ENCODE results near the gene WDR6.

DNA sequence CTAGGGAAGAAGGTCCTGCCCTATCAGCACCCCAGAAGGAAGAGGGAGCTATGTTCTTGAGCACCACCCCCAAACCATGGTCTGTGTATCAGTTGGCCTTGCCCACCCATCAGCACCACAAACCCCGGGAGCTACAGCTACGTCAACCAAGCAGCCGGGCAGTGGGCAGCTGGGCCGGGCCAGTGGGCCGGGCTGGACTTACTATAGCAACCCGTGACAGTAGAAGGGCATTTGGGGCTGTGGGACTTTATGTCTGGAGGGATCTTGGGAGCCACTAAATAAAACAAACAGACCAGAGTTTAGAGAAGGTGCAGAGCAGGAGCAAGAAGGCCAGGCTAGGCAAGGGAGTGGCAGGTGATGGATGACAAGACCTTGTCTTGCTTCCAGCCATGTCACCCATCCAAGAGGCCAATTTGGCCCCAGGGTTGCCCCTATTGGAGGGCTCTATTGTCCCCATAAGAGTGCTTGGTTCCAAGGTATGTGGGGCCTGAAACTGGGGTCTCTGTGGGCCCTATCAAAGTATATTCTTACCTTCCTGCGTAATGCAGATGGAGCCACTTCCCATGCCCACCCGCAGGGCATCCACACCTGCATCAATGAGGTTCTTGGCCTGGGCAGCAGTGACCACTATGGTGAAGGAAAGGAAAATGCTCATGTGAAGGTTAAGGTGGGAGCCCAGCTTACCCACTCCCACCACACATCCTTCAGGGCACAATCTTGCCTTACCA is 18.8 kb downstream of the WDR6 start:
- TF ChIP-seq POLR2AphosphoS5 (IDR thresholded peaks at IDR 0.05; ENCODE audit: low read depth, low read length) (peak; percentile 68), TAF1 (IDR thresholded peaks at IDR 0.05; ENCODE audit: borderline replicate concordance, insufficient read depth, low read length) (0 out of 2 replicates have a peak, but pooled peaks have one; percentile 21), SIN3A (IDR thresholded peaks at IDR 0.05; ENCODE audit: borderline replicate concordance, insufficient read depth, low read length) (no peak), FOXP2 (optimal IDR thresholded peaks at IDR 0.05; ENCODE audit: borderline replicate concordance, extremely low read depth, extremely low read length, insufficient read depth) (no peak)
- TF ChIP-seq, protein P1, sequence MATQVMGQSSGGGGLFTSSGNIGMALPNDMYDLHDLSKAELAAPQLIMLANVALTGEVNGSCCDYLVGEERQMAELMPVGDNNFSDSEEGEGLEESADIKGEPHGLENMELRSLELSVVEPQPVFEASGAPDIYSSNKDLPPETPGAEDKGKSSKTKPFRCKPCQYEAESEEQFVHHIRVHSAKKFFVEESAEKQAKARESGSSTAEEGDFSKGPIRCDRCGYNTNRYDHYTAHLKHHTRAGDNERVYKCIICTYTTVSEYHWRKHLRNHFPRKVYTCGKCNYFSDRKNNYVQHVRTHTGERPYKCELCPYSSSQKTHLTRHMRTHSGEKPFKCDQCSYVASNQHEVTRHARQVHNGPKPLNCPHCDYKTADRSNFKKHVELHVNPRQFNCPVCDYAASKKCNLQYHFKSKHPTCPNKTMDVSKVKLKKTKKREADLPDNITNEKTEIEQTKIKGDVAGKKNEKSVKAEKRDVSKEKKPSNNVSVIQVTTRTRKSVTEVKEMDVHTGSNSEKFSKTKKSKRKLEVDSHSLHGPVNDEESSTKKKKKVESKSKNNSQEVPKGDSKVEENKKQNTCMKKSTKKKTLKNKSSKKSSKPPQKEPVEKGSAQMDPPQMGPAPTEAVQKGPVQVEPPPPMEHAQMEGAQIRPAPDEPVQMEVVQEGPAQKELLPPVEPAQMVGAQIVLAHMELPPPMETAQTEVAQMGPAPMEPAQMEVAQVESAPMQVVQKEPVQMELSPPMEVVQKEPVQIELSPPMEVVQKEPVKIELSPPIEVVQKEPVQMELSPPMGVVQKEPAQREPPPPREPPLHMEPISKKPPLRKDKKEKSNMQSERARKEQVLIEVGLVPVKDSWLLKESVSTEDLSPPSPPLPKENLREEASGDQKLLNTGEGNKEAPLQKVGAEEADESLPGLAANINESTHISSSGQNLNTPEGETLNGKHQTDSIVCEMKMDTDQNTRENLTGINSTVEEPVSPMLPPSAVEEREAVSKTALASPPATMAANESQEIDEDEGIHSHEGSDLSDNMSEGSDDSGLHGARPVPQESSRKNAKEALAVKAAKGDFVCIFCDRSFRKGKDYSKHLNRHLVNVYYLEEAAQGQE (IDR thresholded peaks at IDR 0.05; ENCODE audit: insufficient read depth in 1 of 2, low read depth in 2 of 2, low read length in 2 of 2): no peak
